Cardiac muscle cell (in vitro differentiated cells and primary cell): ENCODE results near the gene FDXACB1. TPM values are rescaled to one million over a fixed set of nuclear protein-coding genes. Genes with fewer than 3 reads are reported as not detected.
"Not testable (repeated sequence)": the region's sequence is repeated elsewhere in the genome, so short reads cannot be mapped to it uniquely, and the experiment has no call there.

Experiments
- DNase-seq, 2 donors: peaks; one replicate each; pipeline versions ENCODE4 v3.0.0 to v3.0.0-alpha.2; 2010 to 2017; ENCODE audit warnings: low read depth in 1 of 2, low spot score in 1 of 2
- H3K27ac ChIP-seq: fragments of 200-600 bp; sonication (generic); 2 replicates; pipeline ENCODE4 v1.5.1; 2016
- H3K27me3 ChIP-seq: fragments of 200-600 bp; sonication (generic); 2 replicates; pipeline ENCODE4 v1.6.0; 2016; ENCODE audit warnings: control low read depth
- H3K36me3 ChIP-seq: fragments of 200-600 bp; sonication (generic); 2 replicates; pipeline ENCODE4 v1.5.1; 2016; ENCODE audit warnings: control low read depth
- H3K4me1 ChIP-seq: fragments of 200-600 bp; sonication (generic); 2 replicates; pipeline ENCODE4 v1.8.1; 2017; ENCODE audit warnings: low read depth, mild to moderate bottlenecking, mixed run types
- H3K4me3 ChIP-seq: fragments of 200-600 bp; sonication (generic); 2 replicates; pipeline ENCODE4 v1.5.1; 2016; ENCODE audit warnings: mild to moderate bottlenecking
- H3K9me3 ChIP-seq: fragments of 200-600 bp; sonication (generic); 2 replicates; pipeline ENCODE4 v1.5.1; 2017; ENCODE audit warnings: low read depth, mild to moderate bottlenecking, control low read depth
- polyA plus RNA-seq: library from polyadenylated mRNA; unstranded; fragments of >200 nt; fragmentation: Nextera tagmentation; extraction: Ambion mirVana; gene quantifications from 2 replicates; pipeline ENCODE4 v1.2.1, GENCODE V29; 2016
- total RNA-seq: library from RNA; depleted of rRNA; stranded (reverse); fragments of >200 nt; gene quantifications from 2 replicates; pipeline ENCODE4 v1.2.3, GENCODE V29; 2016
- TF ChIP-seq, protein P1 (sequence below): IDR thresholded peaks from 2 replicates; pipeline ENCODE4 v1.5.1; 2012; ENCODE audit warnings: low read depth, mild to moderate bottlenecking, low read length

FDXACB1 gene
- total and polyA plus RNA-seq, 2 experiments from 2014 or later, result 2.9 to 4.9 TPM

DNA sequence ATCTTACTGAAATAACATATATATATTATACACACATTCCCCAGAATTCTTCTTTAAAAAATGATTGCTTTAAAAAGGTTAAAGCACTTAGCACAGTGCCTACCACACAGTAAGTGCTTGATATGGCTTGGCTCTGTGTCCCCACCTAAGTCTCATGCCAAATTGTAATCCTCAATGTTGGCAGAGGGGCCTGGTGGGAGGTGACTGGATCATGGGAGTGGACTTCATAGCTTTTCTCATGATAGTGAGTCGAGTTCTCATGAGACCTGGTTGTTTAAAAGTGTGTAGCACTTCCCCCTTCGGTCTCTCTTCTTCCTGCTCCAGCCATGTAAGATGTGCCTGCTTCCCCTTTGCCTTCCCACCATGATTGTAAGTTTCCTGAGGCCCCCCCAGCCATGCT lies 26.4 kb upstream of the FDXACB1 start:
- Histone ChIP-seq H3K9me3 (no peaks in the 10 kb centered on the region), H3K27ac (no peak overlapping the region), H3K4me3 (no peak overlapping the region), H3K27me3 (no peaks in the 10 kb centered on the region), H3K36me3 (no peaks in the 10 kb centered on the region), H3K4me1 (peaks cover 15% of the 10 kb centered on the region)
- DNase-seq, result no peak
- TF ChIP-seq, protein P1, sequence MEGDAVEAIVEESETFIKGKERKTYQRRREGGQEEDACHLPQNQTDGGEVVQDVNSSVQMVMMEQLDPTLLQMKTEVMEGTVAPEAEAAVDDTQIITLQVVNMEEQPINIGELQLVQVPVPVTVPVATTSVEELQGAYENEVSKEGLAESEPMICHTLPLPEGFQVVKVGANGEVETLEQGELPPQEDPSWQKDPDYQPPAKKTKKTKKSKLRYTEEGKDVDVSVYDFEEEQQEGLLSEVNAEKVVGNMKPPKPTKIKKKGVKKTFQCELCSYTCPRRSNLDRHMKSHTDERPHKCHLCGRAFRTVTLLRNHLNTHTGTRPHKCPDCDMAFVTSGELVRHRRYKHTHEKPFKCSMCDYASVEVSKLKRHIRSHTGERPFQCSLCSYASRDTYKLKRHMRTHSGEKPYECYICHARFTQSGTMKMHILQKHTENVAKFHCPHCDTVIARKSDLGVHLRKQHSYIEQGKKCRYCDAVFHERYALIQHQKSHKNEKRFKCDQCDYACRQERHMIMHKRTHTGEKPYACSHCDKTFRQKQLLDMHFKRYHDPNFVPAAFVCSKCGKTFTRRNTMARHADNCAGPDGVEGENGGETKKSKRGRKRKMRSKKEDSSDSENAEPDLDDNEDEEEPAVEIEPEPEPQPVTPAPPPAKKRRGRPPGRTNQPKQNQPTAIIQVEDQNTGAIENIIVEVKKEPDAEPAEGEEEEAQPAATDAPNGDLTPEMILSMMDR, result no peak

DNA sequence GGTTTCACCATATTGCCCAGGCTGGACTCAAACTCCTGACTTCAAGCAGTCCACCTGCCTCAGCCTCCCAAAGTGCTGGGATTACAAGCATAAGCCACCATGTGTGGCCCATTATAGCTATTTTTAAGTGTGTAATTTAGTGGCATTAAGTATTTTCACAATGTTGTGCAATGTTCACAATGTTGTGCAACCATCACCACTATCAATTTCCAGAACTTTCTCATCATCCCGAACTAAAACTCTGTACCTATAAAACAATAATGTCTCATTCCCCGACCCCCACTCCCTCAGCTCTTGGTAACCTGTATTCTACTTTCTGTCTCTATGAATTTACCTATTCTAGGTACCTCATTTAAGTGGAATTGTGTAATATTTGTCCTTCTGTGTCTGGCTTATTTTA lies 7.9 kb upstream of the FDXACB1 start:
- no peaks in the 10 kb centered on the region for H3K4me1 ChIP-seq
- DNase-seq, result no peak
- H3K27ac ChIP-seq, result no peak overlapping the region
- H3K27me3 ChIP-seq, result no peaks in the 10 kb centered on the region
- H3K9me3 ChIP-seq, result no peaks in the 10 kb centered on the region
- no peak overlapping the region for H3K4me3 ChIP-seq
- TF ChIP-seq, protein P1, result no peak
- H3K36me3 ChIP-seq, result peaks cover 4% of the 10 kb centered on the region

DNA sequence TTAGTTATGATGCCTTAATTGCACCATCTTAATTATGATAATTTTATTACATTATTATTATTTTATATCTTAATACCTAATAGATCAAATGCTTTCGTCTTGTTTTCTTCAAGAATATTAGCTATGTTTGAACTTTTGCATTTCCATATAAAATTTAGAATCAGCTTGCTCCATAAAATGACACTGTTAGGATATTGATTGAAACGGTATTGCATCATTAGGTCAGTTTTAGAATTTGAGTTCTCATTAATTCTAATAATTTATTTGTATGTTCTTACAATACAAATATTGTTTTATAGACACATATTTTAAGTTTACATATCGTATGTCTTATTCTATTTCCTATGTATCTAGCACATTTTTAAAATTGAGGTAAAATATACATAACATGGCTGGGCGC lies 7.1 kb upstream of the FDXACB1 start:
- TF ChIP-seq, protein P1, result no peak
- Histone ChIP-seq H3K36me3 (peaks cover 4% of the 10 kb centered on the region), H3K9me3 (no peaks in the 10 kb centered on the region)

DNA sequence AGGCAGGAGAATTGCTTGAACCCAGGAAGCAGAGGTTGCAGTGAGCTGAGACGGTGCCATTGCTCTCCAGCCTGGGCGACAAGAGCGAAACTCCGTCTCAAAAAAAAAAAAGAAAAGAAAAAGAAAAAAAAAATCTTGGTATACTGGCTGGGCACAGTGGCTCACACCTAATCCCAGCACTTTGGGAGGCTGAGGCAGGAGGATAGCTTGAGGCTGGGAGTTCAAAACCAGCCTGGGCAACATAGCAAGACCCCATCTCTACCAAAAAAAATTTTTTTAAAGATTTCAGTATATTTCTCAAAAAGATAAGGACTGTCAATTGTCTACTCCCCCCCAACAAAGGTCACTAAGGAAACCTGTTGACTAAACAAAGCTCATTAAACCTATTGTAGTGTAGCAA lies 6.1 kb upstream of the FDXACB1 start:
- not testable (repeated sequence) for H3K4me1 ChIP-seq, H3K9me3 ChIP-seq

More for the DNA sequence above, 7.1 kb upstream of the FDXACB1 start:
- no peak overlapping the region for H3K4me3 ChIP-seq
- H3K27me3 ChIP-seq, result no peaks in the 10 kb centered on the region
- no peak overlapping the region for H3K27ac ChIP-seq
- H3K4me1 ChIP-seq, result no peaks in the 10 kb centered on the region
- no peak for DNase-seq

DNA sequence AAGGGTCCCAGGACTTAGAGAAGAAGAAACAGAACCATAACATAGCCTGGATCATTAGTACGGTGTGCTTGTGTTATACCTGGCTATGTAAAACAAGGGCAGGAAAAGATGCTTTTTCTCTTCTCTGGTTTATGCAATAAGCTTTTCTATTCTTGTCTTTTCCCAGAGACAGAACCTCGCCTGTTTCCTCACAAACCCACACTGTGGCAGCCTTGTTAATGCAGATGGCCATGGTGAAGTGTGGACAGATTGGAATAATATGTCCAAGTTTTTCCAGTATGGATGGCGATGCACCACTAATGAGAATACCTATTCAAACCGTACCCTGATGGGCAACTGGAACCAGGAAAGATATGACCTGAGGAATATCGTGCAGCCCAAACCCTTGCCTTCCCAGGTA lies 3.2 kb upstream of the FDXACB1 start:
- peaks cover 7% of the 10 kb centered on the region for H3K4me1 ChIP-seq
- TF ChIP-seq, protein P1, result no peak
- peaks cover 4% of the 10 kb centered on the region for H3K36me3 ChIP-seq
- no peaks in the 10 kb centered on the region for H3K9me3 ChIP-seq
- no peak overlapping the region for H3K27ac ChIP-seq
- DNase-seq, result no peak
- H3K4me3 ChIP-seq, result no peak overlapping the region
- no peaks in the 10 kb centered on the region for H3K27me3 ChIP-seq

More for the DNA sequence above, 6.1 kb upstream of the FDXACB1 start:
- not testable (repeated sequence) for H3K27me3 ChIP-seq, DNase-seq, H3K36me3 ChIP-seq, H3K4me3 ChIP-seq, H3K27ac ChIP-seq

DNA sequence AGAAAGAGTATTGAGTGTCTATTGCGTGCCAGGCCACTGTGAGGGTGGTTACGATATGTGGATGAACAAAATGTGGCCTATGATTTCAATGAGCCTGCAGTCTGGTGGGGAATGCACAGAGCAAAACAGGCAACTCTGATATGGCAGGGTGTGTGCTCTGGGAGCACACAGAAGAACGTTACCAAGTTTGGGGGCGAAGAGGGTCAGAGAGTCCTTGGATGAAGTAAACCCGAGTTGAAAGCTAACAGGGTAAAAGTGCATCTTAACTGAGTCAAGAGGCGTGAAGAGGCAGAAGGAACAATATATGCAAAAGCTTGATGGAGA lies 634 bp upstream of the FDXACB1 start:
- Histone ChIP-seq H3K27me3 (no peaks in the 10 kb centered on the region), H3K27ac (peak overlapping the region; percentile 96), H3K9me3 (no peaks in the 10 kb centered on the region), H3K4me3 (peak overlapping the region; percentile 55), H3K4me1 (peaks cover 7% of the 10 kb centered on the region), H3K36me3 (peaks cover 4% of the 10 kb centered on the region)
- TF ChIP-seq, protein P1, result no peak
- DNase-seq, result no peak
